SKM-1 treated with dmso at 0.1 percent for 144 hours (cell line): ENCODE data around the gene SECTM1.
"Not testable (repeated sequence)": the region's sequence is repeated elsewhere in the genome, so short reads cannot be mapped to it uniquely, and the experiment has no call there.

Source experiments
- DNase-seq: peaks from one replicate; lab custom pipeline; 2025; ENCODE audit not compliant: unreplicated experiment; lab: John Stamatoyannopoulos, UW

Gene SECTM1

GRCh38 chr17:82370471-82371332, 37.1 kb upstream of the SECTM1 start:
- DNase-seq: no peak

- no peak for DNase-seq
Observed at GRCh38 chr17:82369211-82369610, 35.6 kb upstream of the SECTM1 start.

GRCh38 chr17:82367724-82368524, 34.4 kb upstream of the SECTM1 start:
- no peak for DNase-seq

GRCh38 chr17:82366749-82367148, 33.2 kb upstream of the SECTM1 start:
- no peak for DNase-seq

- DNase-seq: no peak
Observed at GRCh38 chr17:82365606-82366295, 32.2 kb upstream of the SECTM1 start.

- no peak for DNase-seq
Observed at GRCh38 chr17:82361885-82362633, 28.5 kb upstream of the SECTM1 start.

GRCh38 chr17:82359451-82360074, 26.0 kb upstream of the SECTM1 start:
- DNase-seq: not testable (repeated sequence)

GRCh38 chr17:82358465-82359350, 25.1 kb upstream of the SECTM1 start, which contains the start of gene TEX19:
Gene TEX19 (plus strand): TSS chr17:82359247. CDS start chr17:82362151, 2,904 bp downstream.
- DNase-seq: no peak

- DNase-seq: no peak
Observed at GRCh38 chr17:82357394-82357793, 23.8 kb upstream of the SECTM1 start.

- DNase-seq: no peak
Observed at GRCh38 chr17:82356845-82357355, 23.3 kb upstream of the SECTM1 start.

- no peak for DNase-seq
Observed at GRCh38 chr17:82355770-82356427, 22.3 kb upstream of the SECTM1 start.

- DNase-seq: no peak
Observed at GRCh38 chr17:82354804-82355308, 21.3 kb upstream of the SECTM1 start.

- no peak for DNase-seq
Observed at GRCh38 chr17:82353484-82353883, 19.9 kb upstream of the SECTM1 start.

GRCh38 chr17:82351713-82352488, 18.3 kb upstream of the SECTM1 start:
- DNase-seq: peak; percentile 74

- DNase-seq: no peak
Observed at GRCh38 chr17:82351254-82351712, 17.7 kb upstream of the SECTM1 start.

GRCh38 chr17:82350182-82351030, 16.8 kb upstream of the SECTM1 start:
- no peak for DNase-seq
